Panc1 (cell line): Measurements from ENCODE around the gene LTB. TPM values are rescaled to one million over a fixed set of nuclear protein-coding genes. Genes with fewer than 3 reads are reported as not detected.

Source experiments
- ATAC-seq: fragments of 200-7000 bp; cut with Tn5 transposase; 2 replicates; pipeline ENCODE4 v1.9.1; 2020; ENCODE audit warnings: mild to moderate bottlenecking, moderate library complexity
- BruUV-seq: library from RNA; stranded (reverse); fragments of 400-500 nt; replicated peaks from 2 replicates; lab custom pipeline; 2021; lab: Mats Ljungman, UMichigan
- CTCF ChIA-PET: fragments of 300-600 bp; sonication (Branson Sonifier 250); formaldehyde crosslinking; loops from one replicate; lab custom pipeline; 2022; ENCODE audit warnings: antibody characterized with exemption; lab: Charles Lee
- POLR2A ChIA-PET: fragments of 300-600 bp; sonication (Branson Sonifier 250); formaldehyde crosslinking; loops from one replicate; lab custom pipeline; 2022; ENCODE audit warnings: antibody characterized with exemption; lab: Charles Lee
- DNase-seq: peaks from one replicate; pipeline ENCODE4 v3.0.0-alpha.2; 2010; ENCODE audit warnings: low read depth, low spot score
- H3K27ac ChIP-seq: 2 replicates; pipeline ENCODE4 v1.5.1; 2011; ENCODE audit warnings: mild to moderate bottlenecking, low read length, inconsistent platforms
- H3K27me3 ChIP-seq: fragments of 200-500 bp; sonication (Bioruptor generic); 2 replicates; pipeline ENCODE4 v1.6.0; 2014; ENCODE audit warnings: low read length, inconsistent platforms; ENCODE audit not compliant: control insufficient read depth, insufficient read depth
- H3K36me3 ChIP-seq: fragments of 200-500 bp; sonication (Bioruptor generic); 2 replicates; pipeline ENCODE4 v1.5.1; 2014; ENCODE audit warnings: inconsistent platforms, mild to moderate bottlenecking, low read length, moderate library complexity; ENCODE audit not compliant: control insufficient read depth, insufficient read depth
- H3K4me1 ChIP-seq: 2 replicates; pipeline ENCODE4 v1.5.1; 2011; ENCODE audit warnings: inconsistent platforms, mild to moderate bottlenecking, low read length, moderate library complexity; ENCODE audit not compliant: control insufficient read depth, insufficient read depth
- H3K4me3 ChIP-seq, 2 experiments: 2 replicates each; pipeline ENCODE4 v1.5.1; 2011 to 2012; ENCODE audit warnings: low read depth in 2 of 2, low read length in 2 of 2, mild to moderate bottlenecking in 2 of 2, inconsistent platforms in 1 of 2, moderate library complexity in 1 of 2
- H3K9me3 ChIP-seq: fragments of 200-500 bp; sonication (Bioruptor generic); 2 replicates; pipeline ENCODE4 v1.5.1; 2014; ENCODE audit warnings: low read depth, mild to moderate bottlenecking, inconsistent platforms, low read length, moderate library complexity; ENCODE audit not compliant: control insufficient read depth, insufficient read depth
- CTCF ChIP-seq: fragments of 450-650 bp; IDR thresholded peaks from 2 replicates; pipeline ENCODE4 v1.5.1; 2017; ENCODE audit warnings: mild to moderate bottlenecking
- POLR2AphosphoS5 ChIP-seq: IDR thresholded peaks from 2 replicates; pipeline ENCODE4 v1.6.1; 2012; ENCODE audit warnings: mild to moderate bottlenecking, low read depth, low read length, moderate library complexity
- REST ChIP-seq, 2 experiments: IDR thresholded peaks; 2 replicates each; pipeline ENCODE4 v1.6.1; 2011 to 2012; ENCODE audit warnings: low read depth in 2 of 2, control low read depth in 1 of 2, low read length in 1 of 2, mild to moderate bottlenecking in 1 of 2, moderate library complexity in 1 of 2; ENCODE audit not compliant: insufficient read depth in 1 of 2
- SIN3A ChIP-seq: IDR thresholded peaks from 2 replicates; pipeline ENCODE4 v1.6.1; 2012; ENCODE audit warnings: low read depth, mild to moderate bottlenecking, low read length, moderate library complexity, borderline replicate concordance; ENCODE audit not compliant: insufficient read depth
- TCF7L2 ChIP-seq: IDR thresholded peaks from 2 replicates; pipeline ENCODE4 v1.6.1; 2011; ENCODE audit warnings: mild to moderate bottlenecking, low read depth, low read length, inconsistent platforms
- in situ Hi-C: cut with HindIII; loops from 2 replicates; pipeline ENCODE4 v1.10.0; 2016; ENCODE audit warnings: low sequenced_read_pairs, low pct_unique_long_range_greater_than_20kb
- intact Hi-C: fragments of 100-400 bp; cut with micrococcal nuclease; formaldehyde crosslinking; loops from one replicate; pipeline ENCODE4 v1.10.0; 2022; ENCODE audit not compliant: unreplicated experiment
- total RNA-seq: library from RNA; stranded (reverse); gene quantifications from one replicate; pipeline ENCODE4 v1.2.1, GENCODE V29; 2021; ENCODE audit not compliant: unreplicated experiment

The LTB gene
- total RNA-seq, 1 experiment from 2014 or later: 3.7 TPM

GRCh38 chr6:31558631-31559500, 23.4 kb downstream of the LTB start:
- no peak for ATAC-seq
- POLR2A ChIA-PET: interaction anchor here (0.8 kb wide), 1 partner anchor 58 kb away, joined by 6 read pairs; no protein-coding TSS in a partner anchor
- no peak overlapping the region for H3K27ac ChIP-seq

GRCh38 chr6:31558318-31558625, 24.0 kb downstream of the LTB start:
- intact Hi-C loops (no loop called here), in situ Hi-C loops (no loop called here)
- Histone ChIP-seq H3K4me1 (peaks cover 13% of the 10 kb centered on the region), H3K9me3 (no peaks in the 10 kb centered on the region), H3K4me3 (no peak overlapping the region), H3K27me3 (no peaks in the 10 kb centered on the region), H3K27ac (no peak overlapping the region), H3K36me3 (peaks cover 10% of the 10 kb centered on the region)
- DNase-seq (no peak), ATAC-seq (no peak)
- POLR2A ChIA-PET: interaction anchor here (0.8 kb wide), 1 partner anchor 59 kb away, joined by 6 read pairs; no protein-coding TSS in a partner anchor
- no TSS peak for BruUV-seq
- CTCF ChIA-PET: no interaction called here
- no peak for TF ChIP-seq CTCF
- no peak for TF ChIP-seq TCF7L2
- TF ChIP-seq REST (IDR thresholded peaks at IDR 0.05; ENCODE audit: insufficient read depth in 1 of 2, low read depth in 2 of 2, low read length in 1 of 2): no peak
- no peak for TF ChIP-seq SIN3A

More at GRCh38 chr6:31558631-31559500, 23.4 kb downstream of the LTB start:
- H3K27me3 ChIP-seq: no peaks in the 10 kb centered on the region
- H3K36me3 ChIP-seq: peaks cover 10% of the 10 kb centered on the region
- CTCF ChIA-PET: interaction anchor here (1.0 kb wide), 1 partner anchor 10 kb away, joined by 3 read pairs; no protein-coding TSS in a partner anchor
- TF ChIP-seq SIN3A (no peak), REST (IDR thresholded peaks at IDR 0.05; ENCODE audit: insufficient read depth in 1 of 2, low read depth in 2 of 2, low read length in 1 of 2) (no peak), TCF7L2 (no peak), CTCF (no peak), POLR2AphosphoS5 (no peak)
- no peak for DNase-seq
- no TSS peak for BruUV-seq
- no peaks in the 10 kb centered on the region for H3K9me3 ChIP-seq
- in situ Hi-C loops: no loop called here
- H3K4me3 ChIP-seq: no peak overlapping the region
- intact Hi-C loops: no loop called here
- H3K4me1 ChIP-seq: peaks cover 13% of the 10 kb centered on the region
